Measurements from ENCODE around the gene GRHL1. TPM values are rescaled to one million over a fixed set of nuclear protein-coding genes. Genes with fewer than 3 reads are reported as not detected.

Gene GRHL1
- total RNA-seq, 1 experiment from 2014 or later = 2.7 TPM

GRCh38 chr2:10001586-10001985 is 50.1 kb downstream of the GRHL1 start:
- Mint-ChIP-seq H3K4me3 (no peak overlapping the region), H3K36me3 (no peaks in the 10 kb centered on the region)
- ATAC-seq = no peak

GRCh38 chr2:10002109-10002508 is 50.6 kb downstream of the GRHL1 start:
- Mint-ChIP-seq H3K4me1 (peaks cover 11% of the 10 kb centered on the region), H3K4me3 (no peak overlapping the region), H3K36me3 (no peaks in the 10 kb centered on the region), H3K27ac (no peak overlapping the region), H3K9me3 (0 out of 2 replicates have a peak, but pooled peaks cover 9% of the 10 kb centered on the region), H3K27me3 (ENCODE audit: low read depth) (no peaks in the 10 kb centered on the region; the same call in 1 of the 2 replicates)
- ATAC-seq (no peak), DNase-seq (ENCODE audit: low spot score) (no peak)
- ChIA-PET POLR2A (no interaction called here), CTCF (interaction anchor here (1.2 kb wide), 1 partner anchor 71 kb away, joined by 4 read pairs; no protein-coding TSS in a partner anchor)
- TF ChIP-seq TEAD4 (CRISPR knock-in tag; IDR thresholded peaks at IDR 0.05) = no peak
- no peak for TF ChIP-seq NFYB (CRISPR knock-in tag; conservative IDR thresholded peaks at IDR 0.05; ENCODE audit: low read depth)
- TF ChIP-seq ZNF512 (CRISPR knock-in tag; IDR thresholded peaks at IDR 0.05; ENCODE audit: borderline replicate concordance) = no peak
- no peak for TF ChIP-seq FOXK1 (CRISPR knock-in tag; IDR thresholded peaks at IDR 0.05)
- TF ChIP-seq ZNF138 (CRISPR knock-in tag; conservative IDR thresholded peaks at IDR 0.05) = no peak
- no peak for TF ChIP-seq ETV6 (CRISPR knock-in tag; IDR thresholded peaks at IDR 0.05)
- no peak for TF ChIP-seq ZBTB43 (CRISPR knock-in tag; IDR thresholded peaks at IDR 0.05)

More at GRCh38 chr2:10001586-10001985, 50.1 kb downstream of the GRHL1 start:
- peaks cover 11% of the 10 kb centered on the region for H3K4me1 Mint-ChIP-seq
- H3K9me3 Mint-ChIP-seq = 0 out of 2 replicates have a peak, but pooled peaks cover 9% of the 10 kb centered on the region
- H3K27me3 Mint-ChIP-seq (ENCODE audit: low read depth) = no peaks in the 10 kb centered on the region
- ChIA-PET POLR2A (no interaction called here), CTCF (no interaction called here)
- TF ChIP-seq ELF4 (CRISPR knock-in tag; IDR thresholded peaks at IDR 0.05; ENCODE audit: low read depth) = no peak
- no peak for TF ChIP-seq ETV6 (CRISPR knock-in tag; IDR thresholded peaks at IDR 0.05)
- no peak for TF ChIP-seq IRF2 (CRISPR knock-in tag; IDR thresholded peaks at IDR 0.05; ENCODE audit: borderline replicate concordance, low read depth)
- TF ChIP-seq ESRRA (CRISPR knock-in tag; IDR thresholded peaks at IDR 0.05; ENCODE audit: borderline replicate concordance) = no peak
- no peak for TF ChIP-seq NR3C1 (CRISPR knock-in tag; conservative IDR thresholded peaks at IDR 0.05; ENCODE audit: low read depth)
- no peak for TF ChIP-seq SOX15 (CRISPR knock-in tag; IDR thresholded peaks at IDR 0.05)
- peak overlapping the region; percentile 86; the same call in 1 of the 2 replicates for H3K27ac Mint-ChIP-seq
- DNase-seq (ENCODE audit: low spot score) = no peak

- Mint-ChIP-seq H3K27ac (peak overlapping the region; percentile 15; the same call in 1 of the 2 replicates), H3K9me3 (0 out of 2 replicates have a peak, but pooled peaks cover 9% of the 10 kb centered on the region), H3K27me3 (ENCODE audit: low read depth) (no peaks in the 10 kb centered on the region; the same call in 1 of the 2 replicates), H3K4me1 (peaks cover 11% of the 10 kb centered on the region), H3K4me3 (no peak overlapping the region), H3K36me3 (no peaks in the 10 kb centered on the region)
- ATAC-seq = no peak
- CTCF ChIA-PET = interaction anchor here (1.2 kb wide), 1 partner anchor 70 kb away, joined by 4 read pairs; no protein-coding TSS in a partner anchor
- no peak for DNase-seq (ENCODE audit: low spot score)
- POLR2A ChIA-PET = no interaction called here
- TF ChIP-seq MYBL2 (CRISPR knock-in tag; IDR thresholded peaks at IDR 0.05) (no peak), PREB (CRISPR knock-in tag; IDR thresholded peaks at IDR 0.05; ENCODE audit: borderline replicate concordance) (no peak)
These were observed 51.2 kb downstream of the GRHL1 start for GRCh38 chr2:10002681-10003080.
